ENCODE measurements around the gene ADGRA1.

Gene ADGRA1

GRCh38 chr10:133082685-133083421 is 4.9 kb upstream of the ADGRA1 start:
- no peak for TF ChIP-seq CTCF (IDR thresholded peaks at IDR 0.05; ENCODE audit: low read length, missing control alignments)
- no peak overlapping the region for H3K4me3 ChIP-seq (replicated peaks; ENCODE audit: low read depth, low read length)

GRCh38 chr10:133083422-133084100 is 4.2 kb upstream of the ADGRA1 start:
- no peak for DNase-seq (ENCODE audit: low read depth)
- no peak overlapping the region for H3K4me3 ChIP-seq (replicated peaks; ENCODE audit: low read depth, low read length)
- no peak for TF ChIP-seq CTCF (IDR thresholded peaks at IDR 0.05; ENCODE audit: low read length, missing control alignments)

More at GRCh38 chr10:133082685-133083421, 4.9 kb upstream of the ADGRA1 start:
- DNase-seq (ENCODE audit: low read depth): no peak

- H3K4me3 ChIP-seq (replicated peaks; ENCODE audit: low read depth, low read length): no peak overlapping the region
- no peak for DNase-seq (ENCODE audit: low read depth)
- no peak for TF ChIP-seq CTCF (IDR thresholded peaks at IDR 0.05; ENCODE audit: low read length, missing control alignments)
Measured at GRCh38 chr10:133084491-133084890, 3.2 kb upstream of the ADGRA1 start.

GRCh38 chr10:133085251-133086125 is 2.2 kb upstream of the ADGRA1 start:
- TF ChIP-seq CTCF (IDR thresholded peaks at IDR 0.05; ENCODE audit: low read length, missing control alignments): no peak
- no peak overlapping the region for H3K4me3 ChIP-seq (replicated peaks; ENCODE audit: low read depth, low read length)
- no peak for DNase-seq (ENCODE audit: low read depth)

- DNase-seq (ENCODE audit: low read depth): no peak
- TF ChIP-seq CTCF (IDR thresholded peaks at IDR 0.05; ENCODE audit: low read length, missing control alignments): no peak
- H3K4me3 ChIP-seq (replicated peaks; ENCODE audit: low read depth, low read length): no peak overlapping the region
Measured at GRCh38 chr10:133086247-133086646, 1.5 kb upstream of the ADGRA1 start.

GRCh38 chr10:133087045-133087678 is 562 bp upstream of the ADGRA1 start:
- DNase-seq (ENCODE audit: low read depth): no peak
- no peak for TF ChIP-seq CTCF (IDR thresholded peaks at IDR 0.05; ENCODE audit: low read length, missing control alignments)
- H3K4me3 ChIP-seq (replicated peaks; ENCODE audit: low read depth, low read length): no peak overlapping the region

All from fibroblast of pulmonary artery (primary cell).